OCI-LY1 (cell line): ENCODE measurements around the gene CLIP2.

Experiments used
- H2AFZ ChIP-seq: fragments of 200-600 bp; sonication (generic), shearing (Covaris generic); 2 replicates; pipeline ENCODE4 v1.6.0; 2014; ENCODE audit warnings: antibody characterized with exemption, mild to moderate bottlenecking, low read length
- H3F3A ChIP-seq: fragments of 200-600 bp; sonication (generic), shearing (Covaris generic); 2 replicates; pipeline ENCODE4 v1.6.0; 2014; ENCODE audit warnings: mild to moderate bottlenecking, antibody characterized with exemption, low read length, moderate library complexity; ENCODE audit not compliant: insufficient read depth
- H3K27ac ChIP-seq: fragments of 200-600 bp; sonication (generic); 2 replicates; pipeline ENCODE4 v1.5.1; 2014; ENCODE audit warnings: low read length, mixed run types, mild to moderate bottlenecking, low read depth; ENCODE audit not compliant: poor library complexity, severe bottlenecking
- H3K27me3 ChIP-seq: fragments of 200-600 bp; sonication (generic); 2 replicates; pipeline ENCODE4 v1.6.0; 2014; ENCODE audit warnings: antibody characterized with exemption, mild to moderate bottlenecking, low read length, moderate library complexity; ENCODE audit not compliant: insufficient read depth
- H3K36me3 ChIP-seq: fragments of 200-600 bp; sonication (generic); 2 replicates; pipeline ENCODE4 v1.6.1; 2014; ENCODE audit warnings: mild to moderate bottlenecking, antibody characterized with exemption, low read length, moderate library complexity, mixed read lengths; ENCODE audit not compliant: insufficient read depth
- H3K4me1 ChIP-seq: fragments of 200-600 bp; sonication (generic); 2 replicates; pipeline ENCODE4 v1.5.1; 2014; ENCODE audit warnings: mild to moderate bottlenecking, low read length, moderate library complexity; ENCODE audit not compliant: insufficient read depth, severe bottlenecking
- H3K4me2 ChIP-seq: fragments of 200-600 bp; sonication (generic), shearing (Covaris generic); 2 replicates; pipeline ENCODE4 v1.6.1; 2014; ENCODE audit warnings: low read length
- H3K4me3 ChIP-seq: fragments of 200-600 bp; sonication (generic); 2 replicates; pipeline ENCODE4 v1.5.1; 2014; ENCODE audit warnings: low read length, low read depth, mild to moderate bottlenecking, mixed read lengths; ENCODE audit not compliant: poor library complexity, severe bottlenecking
- H3K79me2 ChIP-seq: fragments of 200-600 bp; shearing (Covaris generic); 2 replicates; pipeline ENCODE4 v1.6.1; 2016; ENCODE audit warnings: mixed run types, low read length, mixed read lengths; ENCODE audit not compliant: insufficient read depth
- H3K9ac ChIP-seq: fragments of 200-600 bp; sonication (generic), shearing (Covaris generic); 2 replicates; pipeline ENCODE4 v1.6.1; 2014; ENCODE audit warnings: mild to moderate bottlenecking, low read length, mixed read lengths
- H3K9me2 ChIP-seq: fragments of 200-600 bp; sonication (generic), shearing (Covaris generic); 2 replicates; pipeline ENCODE4 v1.6.1; 2014; ENCODE audit warnings: low read depth, mild to moderate bottlenecking, low read length, mixed read lengths
- H3K9me3 ChIP-seq: fragments of 200-600 bp; shearing (Covaris generic); 2 replicates; pipeline ENCODE4 v1.6.1; 2014; ENCODE audit warnings: low read length, mixed read lengths
- H4K20me1 ChIP-seq: fragments of 200-600 bp; sonication (generic), shearing (Covaris generic); 2 replicates; pipeline ENCODE4 v1.6.0; 2016; ENCODE audit warnings: mild to moderate bottlenecking, low read length; ENCODE audit not compliant: insufficient read depth
- CTCF ChIP-seq: fragments of 200-600 bp; sonication (generic), shearing (Covaris generic); IDR thresholded peaks from 2 replicates; pipeline ENCODE4 v1.5.1; 2017; ENCODE audit warnings: mild to moderate bottlenecking, antibody characterized with exemption, low read length, moderate library complexity, mixed read lengths
- EZH2 ChIP-seq: fragments of 200-600 bp; sonication (generic), shearing (Covaris generic); IDR thresholded peaks from 2 replicates; pipeline ENCODE4 v1.8.0; 2017; ENCODE audit warnings: borderline replicate concordance, mixed run types, mild to moderate bottlenecking, antibody characterized with exemption, low read length, moderate library complexity, mixed read lengths

CLIP2 gene

DNA sequence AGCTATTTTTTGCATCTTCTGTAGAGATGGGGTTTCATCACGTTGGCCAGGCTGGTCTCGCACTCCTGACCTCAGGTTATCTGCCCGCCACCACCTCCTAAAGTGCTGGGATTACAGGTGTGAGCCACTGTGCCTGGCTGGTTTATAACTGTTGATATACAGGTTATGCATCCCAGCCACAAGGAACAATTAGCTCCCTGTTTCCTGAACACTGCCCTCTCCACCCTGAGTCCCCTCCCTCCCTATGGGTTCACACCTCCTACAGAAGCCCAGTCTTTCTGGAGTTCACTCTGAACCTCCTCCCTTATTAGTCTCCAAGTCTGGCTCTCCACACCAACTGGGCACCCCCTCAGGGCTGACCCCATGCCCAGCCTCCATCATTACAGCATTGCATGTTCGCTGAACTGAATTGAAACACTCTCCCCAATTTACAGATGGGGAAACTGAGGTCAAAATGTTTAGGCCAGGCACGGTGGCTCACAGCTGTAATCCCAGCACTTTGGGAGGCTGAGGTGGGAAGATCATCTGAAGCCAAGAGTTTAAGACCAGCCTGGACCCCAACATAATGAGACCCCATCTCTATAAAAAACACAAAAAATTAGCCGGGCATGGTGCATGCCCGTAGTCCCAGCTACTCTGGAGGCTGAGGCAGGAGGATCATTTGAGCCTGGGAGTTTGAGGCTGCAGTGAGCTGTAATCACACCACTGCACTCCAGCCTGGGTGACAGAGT lies 1.7 kb upstream of the CLIP2 start:
- Histone ChIP-seq H3F3A (no peaks in the 10 kb centered on the region), H3K27me3 (peaks cover 28% of the 10 kb centered on the region), H3K9me3 (no peaks in the 10 kb centered on the region), H3K79me2 (no peaks in the 10 kb centered on the region), H3K9ac (no peak overlapping the region), H3K4me3 (no peak overlapping the region), H2AFZ (no peak overlapping the region), H3K4me1 (peaks cover 12% of the 10 kb centered on the region), H3K4me2 (no peak overlapping the region), H4K20me1 (no peaks in the 10 kb centered on the region), H3K36me3 (no peaks in the 10 kb centered on the region), H3K9me2 (no peaks in the 10 kb centered on the region), H3K27ac (no peak overlapping the region)
- TF ChIP-seq CTCF (no peak), EZH2 (no peak)

- Histone ChIP-seq H3F3A (no peaks in the 10 kb centered on the region), H3K27me3 (peaks cover 34% of the 10 kb centered on the region; the same call in 1 of the 2 replicates), H3K9ac (no peak overlapping the region), H2AFZ (no peak overlapping the region), H3K27ac (no peak overlapping the region), H3K4me2 (peak overlapping the region; percentile 71; the same call in 1 of the 2 replicates), H3K9me3 (no peaks in the 10 kb centered on the region), H4K20me1 (no peaks in the 10 kb centered on the region), H3K79me2 (no peaks in the 10 kb centered on the region), H3K9me2 (no peaks in the 10 kb centered on the region), H3K4me1 (peaks cover 12% of the 10 kb centered on the region), H3K36me3 (no peaks in the 10 kb centered on the region), H3K4me3 (peak overlapping the region; percentile 48)
- TF ChIP-seq CTCF (no peak), EZH2 (no peak)
These were observed 949 bp upstream of the CLIP2 start for GRCh38 chr7:74288034-74288881.

GRCh38 chr7:74289659-74290552 lies 699 bp downstream of the CLIP2 start:
- Histone ChIP-seq H3K4me3 (peak overlapping the region; percentile 56), H3K4me1 (peaks cover 12% of the 10 kb centered on the region), H3K36me3 (no peaks in the 10 kb centered on the region), H4K20me1 (no peaks in the 10 kb centered on the region), H3F3A (no peaks in the 10 kb centered on the region), H2AFZ (no peak overlapping the region), H3K4me2 (peak overlapping the region; percentile 70), H3K9me3 (no peaks in the 10 kb centered on the region), H3K27me3 (peaks cover 34% of the 10 kb centered on the region; the same call in 1 of the 2 replicates), H3K9me2 (no peaks in the 10 kb centered on the region), H3K27ac (no peak overlapping the region), H3K79me2 (no peaks in the 10 kb centered on the region), H3K9ac (peak overlapping the region; percentile 47; the same call in 1 of the 2 replicates)
- no peak for TF ChIP-seq EZH2
- TF ChIP-seq CTCF: no peak
